ENCODE measurements around the gene TSSK6. TPM values are rescaled to one million over a fixed set of nuclear protein-coding genes. Genes with fewer than 3 reads are reported as not detected.

The TSSK6 gene
- total and polyA plus RNA-seq, 2 experiments from 2014 or later, result 0.87 to 1.3 TPM

- Histone ChIP-seq H3K27ac (no peak overlapping the region), H3K4me3 (no peak overlapping the region), H3K79me2 (peaks cover 74% of the 10 kb centered on the region), H3K9me3 (ENCODE audit: low read depth) (peaks cover 25% of the 10 kb centered on the region), H3K4me2 (no peak overlapping the region), H3K27me3 (no peaks in the 10 kb centered on the region), H3K4me1 (ENCODE audit: insufficient read depth) (no peaks in the 10 kb centered on the region), H4K20me1 (ENCODE audit: insufficient read depth, poor library complexity, severe bottlenecking) (peaks cover 2% of the 10 kb centered on the region), H3K36me3 (replicated peaks; ENCODE audit: insufficient read depth, low read depth) (peaks cover 8% of the 10 kb centered on the region), H2AFZ (no peak overlapping the region), H3K9me2 (replicated peaks; ENCODE audit: insufficient read depth) (no peaks in the 10 kb centered on the region)
- 88% methylated on average over 6 of the region's 6 CpGs for WGBS (ENCODE audit: low lambda C conversion rate, missing lambda C conversion rate)
- TF ChIP-seq EZH2 (IDR thresholded peaks at IDR 0.05; ENCODE audit: borderline replicate concordance) (no peak), EZH2phosphoT487 (IDR thresholded peaks at IDR 0.05; ENCODE audit: low read depth, severe bottlenecking, unreplicated experiment) (no peak), CTCF (IDR thresholded peaks at IDR 0.05; ENCODE audit: poor library complexity) (no peak)
- no peak for DNase-seq (ENCODE audit: low spot score)
Observed at GRCh38 chr19:19471682-19472081, 43.7 kb downstream of the TSSK6 start.

GRCh38 chr19:19470579-19470978 lies 44.8 kb downstream of the TSSK6 start:
- Histone ChIP-seq H3K4me3 (no peak overlapping the region), H4K20me1 (ENCODE audit: insufficient read depth, poor library complexity, severe bottlenecking) (peaks cover 2% of the 10 kb centered on the region), H3K27me3 (no peaks in the 10 kb centered on the region), H3K4me2 (no peak overlapping the region), H3K36me3 (replicated peaks; ENCODE audit: insufficient read depth, low read depth) (peaks cover 8% of the 10 kb centered on the region), H3K9me2 (replicated peaks; ENCODE audit: insufficient read depth) (no peaks in the 10 kb centered on the region), H3K4me1 (ENCODE audit: insufficient read depth) (no peaks in the 10 kb centered on the region), H3K9me3 (ENCODE audit: low read depth) (peaks cover 25% of the 10 kb centered on the region), H2AFZ (no peak overlapping the region), H3K27ac (no peak overlapping the region), H3K79me2 (peaks cover 76% of the 10 kb centered on the region)
- TF ChIP-seq EZH2 (IDR thresholded peaks at IDR 0.05; ENCODE audit: borderline replicate concordance), result no peak
- no peak for TF ChIP-seq EZH2phosphoT487 (IDR thresholded peaks at IDR 0.05; ENCODE audit: low read depth, severe bottlenecking, unreplicated experiment)
- TF ChIP-seq CTCF (IDR thresholded peaks at IDR 0.05; ENCODE audit: poor library complexity), result no peak
- no peak for DNase-seq (ENCODE audit: low spot score)
- 95% methylated on average over 3 of the region's 3 CpGs for WGBS (ENCODE audit: low lambda C conversion rate, missing lambda C conversion rate)

GRCh38 chr19:19468424-19469050 lies 46.8 kb downstream of the TSSK6 start:
- Histone ChIP-seq H3K4me3 (no peak overlapping the region), H3K4me1 (ENCODE audit: insufficient read depth) (peaks cover 17% of the 10 kb centered on the region), H3K9me2 (replicated peaks; ENCODE audit: insufficient read depth) (no peaks in the 10 kb centered on the region), H2AFZ (no peak overlapping the region), H3K79me2 (peaks cover 80% of the 10 kb centered on the region), H3K27me3 (no peaks in the 10 kb centered on the region), H3K9me3 (ENCODE audit: low read depth) (peaks cover 25% of the 10 kb centered on the region), H3K4me2 (no peak overlapping the region), H3K27ac (no peak overlapping the region), H4K20me1 (ENCODE audit: insufficient read depth, poor library complexity, severe bottlenecking) (no peaks in the 10 kb centered on the region), H3K36me3 (replicated peaks; ENCODE audit: insufficient read depth, low read depth) (peaks cover 8% of the 10 kb centered on the region)
- no peak for DNase-seq (ENCODE audit: low spot score)
- 100% methylated on average over 2 of the region's 2 CpGs for WGBS (ENCODE audit: low lambda C conversion rate, missing lambda C conversion rate)
- no peak for TF ChIP-seq EZH2phosphoT487 (IDR thresholded peaks at IDR 0.05; ENCODE audit: low read depth, severe bottlenecking, unreplicated experiment)
- TF ChIP-seq CTCF (IDR thresholded peaks at IDR 0.05; ENCODE audit: poor library complexity), result no peak
- no peak for TF ChIP-seq EZH2 (IDR thresholded peaks at IDR 0.05; ENCODE audit: borderline replicate concordance)

Data from hepatocyte (in vitro differentiated cells).